OCI-LY7 (cell line): ENCODE data around the gene SPRY4.

Experiments
- EZH2phosphoT487 ChIP-seq: fragments of 200-600 bp; sonication (generic); IDR thresholded peaks from 2 replicates; pipeline ENCODE4 v1.6.1; 2018; ENCODE audit warnings: low read depth, borderline replicate concordance, mild to moderate bottlenecking, mixed run types, antibody characterized with exemption, low read length, moderate library complexity, mixed read lengths
- TF ChIP-seq, protein P1 (sequence below): fragments of 200-600 bp; sonication (generic); conservative IDR thresholded peaks from 2 replicates; pipeline ENCODE4 v1.5.1; 2014; ENCODE audit warnings: mild to moderate bottlenecking, antibody characterized with exemption, low read length, moderate library complexity, mixed read lengths

- TF ChIP-seq, protein P1, sequence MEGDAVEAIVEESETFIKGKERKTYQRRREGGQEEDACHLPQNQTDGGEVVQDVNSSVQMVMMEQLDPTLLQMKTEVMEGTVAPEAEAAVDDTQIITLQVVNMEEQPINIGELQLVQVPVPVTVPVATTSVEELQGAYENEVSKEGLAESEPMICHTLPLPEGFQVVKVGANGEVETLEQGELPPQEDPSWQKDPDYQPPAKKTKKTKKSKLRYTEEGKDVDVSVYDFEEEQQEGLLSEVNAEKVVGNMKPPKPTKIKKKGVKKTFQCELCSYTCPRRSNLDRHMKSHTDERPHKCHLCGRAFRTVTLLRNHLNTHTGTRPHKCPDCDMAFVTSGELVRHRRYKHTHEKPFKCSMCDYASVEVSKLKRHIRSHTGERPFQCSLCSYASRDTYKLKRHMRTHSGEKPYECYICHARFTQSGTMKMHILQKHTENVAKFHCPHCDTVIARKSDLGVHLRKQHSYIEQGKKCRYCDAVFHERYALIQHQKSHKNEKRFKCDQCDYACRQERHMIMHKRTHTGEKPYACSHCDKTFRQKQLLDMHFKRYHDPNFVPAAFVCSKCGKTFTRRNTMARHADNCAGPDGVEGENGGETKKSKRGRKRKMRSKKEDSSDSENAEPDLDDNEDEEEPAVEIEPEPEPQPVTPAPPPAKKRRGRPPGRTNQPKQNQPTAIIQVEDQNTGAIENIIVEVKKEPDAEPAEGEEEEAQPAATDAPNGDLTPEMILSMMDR, result no peak
- no peak for TF ChIP-seq EZH2phosphoT487
These were observed 31.5 kb upstream of the SPRY4 start for GRCh38 chr5:142356349-142356715.
